SK-N-MC (cell line): ENCODE measurements around the gene CASZ1.

ENCODE experiments used
- DNase-seq: peaks from one replicate; pipeline ENCODE4 v3.0.0-alpha.2; 2011; ENCODE audit warnings: low read depth, low spot score
- H3K27ac ChIP-seq: fragments of 200-600 bp; sonication (generic); 2 replicates; pipeline ENCODE4 v1.5.1; 2016; ENCODE audit warnings: mixed run types
- H3K36me3 ChIP-seq: fragments of 200-600 bp; sonication (generic); 2 replicates; pipeline ENCODE4 v1.6.1; 2017; ENCODE audit warnings: antibody characterized with exemption, low read length, mixed read lengths; ENCODE audit not compliant: insufficient read depth
- H3K4me3 ChIP-seq: fragments of 200-600 bp; sonication (generic); 2 replicates; pipeline ENCODE4 v1.5.1; 2016
- H3K9ac ChIP-seq: fragments of 200-600 bp; sonication (generic); 2 replicates; pipeline ENCODE4 v1.8.0; 2017; ENCODE audit warnings: mixed run types, mixed read lengths; ENCODE audit not compliant: insufficient read length
- H3K9me3 ChIP-seq: fragments of 200-600 bp; sonication (generic); 2 replicates; pipeline ENCODE4 v1.6.1; 2017; ENCODE audit warnings: low read depth, mild to moderate bottlenecking, antibody characterized with exemption, low read length, moderate library complexity, mixed read lengths
- EZH2 ChIP-seq: fragments of 200-600 bp; sonication (generic); IDR thresholded peaks from one replicate; pipeline ENCODE4 v1.6.1; 2017; ENCODE audit warnings: antibody characterized with exemption
- FOXP2 ChIP-seq: optimal IDR thresholded peaks from 2 replicates; pipeline ENCODE3; 2011; ENCODE audit warnings: mild to moderate bottlenecking, moderate library complexity; ENCODE audit not compliant: insufficient read depth; ENCODE audit errors: extremely low read length, control extremely low read depth
- POLR2AphosphoS5 ChIP-seq: IDR thresholded peaks from 2 replicates; pipeline ENCODE4 v1.6.1; 2012; ENCODE audit warnings: mild to moderate bottlenecking, low read depth, low read length, borderline replicate concordance

The CASZ1 gene

GRCh38 chr1:10825592-10825991, 29.1 kb upstream of the CASZ1 start:
- Histone ChIP-seq H3K27ac (no peak overlapping the region), H3K9ac (no peak overlapping the region), H3K9me3 (no peaks in the 10 kb centered on the region), H3K4me3 (no peak overlapping the region), H3K36me3 (no peaks in the 10 kb centered on the region)
- no peak for TF ChIP-seq FOXP2
- TF ChIP-seq POLR2AphosphoS5 = no peak
- TF ChIP-seq EZH2 = no peak
- DNase-seq = no peak

- no peaks in the 10 kb centered on the region for H3K9me3 ChIP-seq
- TF ChIP-seq EZH2 (no peak), POLR2AphosphoS5 (no peak), FOXP2 (no peak)
- H3K9ac ChIP-seq = no peak overlapping the region
- no peak for DNase-seq
- no peak overlapping the region for H3K27ac ChIP-seq
- no peaks in the 10 kb centered on the region for H3K36me3 ChIP-seq
- no peak overlapping the region for H3K4me3 ChIP-seq
Measured at GRCh38 chr1:10824821-10825540, 28.5 kb upstream of the CASZ1 start.

GRCh38 chr1:10823000-10823401, 26.6 kb upstream of the CASZ1 start:
- H3K9ac ChIP-seq = no peak overlapping the region
- no peaks in the 10 kb centered on the region for H3K36me3 ChIP-seq
- H3K27ac ChIP-seq = no peak overlapping the region
- no peak for DNase-seq
- TF ChIP-seq FOXP2 (no peak), POLR2AphosphoS5 (no peak), EZH2 (no peak)
- no peak overlapping the region for H3K4me3 ChIP-seq
- H3K9me3 ChIP-seq = no peaks in the 10 kb centered on the region

GRCh38 chr1:10821388-10821787, 24.9 kb upstream of the CASZ1 start:
- H3K36me3 ChIP-seq = no peaks in the 10 kb centered on the region
- no peak for TF ChIP-seq POLR2AphosphoS5
- TF ChIP-seq EZH2 = no peak
- TF ChIP-seq FOXP2 = no peak
- no peak overlapping the region for H3K9ac ChIP-seq
- H3K4me3 ChIP-seq = no peak overlapping the region
- no peak for DNase-seq
- H3K9me3 ChIP-seq = no peaks in the 10 kb centered on the region
- H3K27ac ChIP-seq = no peak overlapping the region

GRCh38 chr1:10820422-10820821, 24.0 kb upstream of the CASZ1 start:
- DNase-seq = no peak
- H3K36me3 ChIP-seq = no peaks in the 10 kb centered on the region

DNA sequence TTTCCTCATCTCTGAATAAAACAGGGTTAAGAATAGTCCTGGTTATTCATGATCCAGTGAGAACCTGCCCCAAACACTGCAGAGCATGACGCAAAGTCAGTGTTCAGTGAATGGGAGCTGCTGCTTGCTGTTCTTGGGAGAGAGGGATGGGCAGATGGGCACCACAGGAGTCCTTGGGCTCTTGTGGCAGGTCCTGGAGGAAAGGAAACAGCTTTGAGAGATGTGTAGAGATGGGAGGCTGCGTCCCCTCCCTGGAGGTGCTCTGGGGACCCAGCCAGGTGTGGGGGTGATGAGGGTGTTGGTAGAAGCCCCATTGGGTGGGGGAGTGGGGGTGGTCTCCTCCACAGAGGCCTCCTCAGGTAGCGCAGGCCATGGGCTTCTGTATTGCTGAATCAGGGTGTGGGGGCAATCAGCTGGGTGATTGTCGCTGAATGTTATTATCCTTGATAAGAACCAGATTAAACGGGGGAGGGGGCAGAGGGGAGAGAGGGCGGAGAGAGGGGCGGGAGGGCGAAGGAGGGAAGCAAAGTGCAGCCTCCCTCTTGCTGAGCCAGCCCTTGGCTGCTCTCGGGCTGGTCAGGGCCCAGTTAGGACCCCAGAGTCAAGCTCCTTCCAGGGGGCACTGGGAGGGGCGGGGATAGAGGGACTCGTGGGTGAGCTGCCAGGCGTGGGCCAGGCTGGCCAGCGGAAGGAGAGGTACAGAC, 22.9 kb upstream of the CASZ1 start:
- Histone ChIP-seq H3K36me3 (no peaks in the 10 kb centered on the region), H3K9me3 (no peaks in the 10 kb centered on the region), H3K4me3 (no peak overlapping the region), H3K9ac (no peak overlapping the region), H3K27ac (no peak overlapping the region)
- TF ChIP-seq POLR2AphosphoS5 = no peak
- no peak for TF ChIP-seq FOXP2
- TF ChIP-seq EZH2 = no peak
- DNase-seq = no peak

More at GRCh38 chr1:10820422-10820821, 24.0 kb upstream of the CASZ1 start:
- TF ChIP-seq EZH2 (no peak), FOXP2 (no peak), POLR2AphosphoS5 (no peak)
- Histone ChIP-seq H3K27ac (no peak overlapping the region), H3K9ac (no peak overlapping the region), H3K4me3 (no peak overlapping the region), H3K9me3 (no peaks in the 10 kb centered on the region)

DNA sequence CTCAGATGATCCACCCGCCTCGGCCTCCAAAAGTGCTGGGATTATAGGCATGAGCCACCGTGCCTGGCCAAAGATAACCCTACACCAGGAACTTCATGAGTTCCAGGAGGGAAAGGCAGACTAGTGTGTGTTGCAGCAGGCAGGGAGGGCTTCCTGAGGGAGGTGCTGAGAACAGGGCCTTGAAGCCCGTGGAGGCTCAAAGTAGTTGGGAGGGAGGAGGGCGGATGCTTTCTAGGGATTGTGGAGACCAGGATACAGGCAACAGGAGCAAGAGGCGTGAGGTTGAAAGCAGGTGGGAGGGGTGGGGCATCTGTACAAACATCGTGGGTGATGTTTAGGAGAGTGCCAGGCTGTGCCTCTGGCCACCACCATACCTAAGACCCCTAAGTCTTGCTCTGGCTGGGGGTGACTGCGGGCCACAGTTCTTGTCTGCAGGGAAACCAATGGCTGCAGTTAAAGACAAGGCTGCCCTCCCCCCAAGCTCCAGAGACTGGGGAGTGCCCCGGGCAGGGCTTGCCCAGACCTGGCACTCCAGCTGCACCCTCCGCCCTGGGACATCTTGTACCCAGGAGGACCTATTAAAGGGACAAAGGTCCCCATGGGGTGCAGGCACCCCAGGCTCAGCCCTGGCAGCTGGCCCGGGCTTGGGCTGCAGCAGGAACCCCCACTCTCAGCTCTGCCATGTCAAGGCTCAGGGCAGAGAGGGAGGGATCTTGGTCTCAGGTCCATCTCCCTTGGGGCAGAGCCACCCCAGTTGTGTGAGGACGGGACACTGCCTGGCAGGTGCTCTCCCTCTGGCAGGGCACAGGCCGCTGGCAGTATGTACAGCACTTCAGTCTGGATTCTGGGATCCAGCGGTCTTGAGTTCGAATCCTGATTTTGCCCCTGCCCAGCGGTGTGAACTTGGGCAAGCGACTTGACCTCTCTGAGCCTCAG, 22.1 kb upstream of the CASZ1 start:
- Histone ChIP-seq H3K36me3 (no peaks in the 10 kb centered on the region), H3K9ac (no peak overlapping the region), H3K27ac (no peak overlapping the region), H3K9me3 (no peaks in the 10 kb centered on the region), H3K4me3 (no peak overlapping the region)
- DNase-seq = no peak
- no peak for TF ChIP-seq FOXP2
- no peak for TF ChIP-seq EZH2
- no peak for TF ChIP-seq POLR2AphosphoS5
